ENCODE results near the gene ADRA2B.

DNA sequence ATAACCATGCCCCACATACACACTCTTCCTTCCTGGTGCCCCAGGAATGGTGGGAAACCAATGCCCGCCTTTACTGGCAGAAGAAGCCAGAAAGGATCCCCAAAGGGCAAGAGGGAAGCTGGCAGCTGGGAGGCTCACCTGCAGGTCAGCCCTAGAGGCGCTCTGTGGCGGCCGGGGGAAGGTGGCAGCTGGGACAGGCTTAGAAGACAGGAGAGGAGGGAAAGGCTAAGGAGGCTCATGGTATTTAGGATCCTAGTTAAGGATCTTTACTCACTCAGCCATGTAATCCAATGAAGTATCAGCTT, 23.8 kb downstream of the ADRA2B start:
- TF ChIP-seq, protein P1, sequence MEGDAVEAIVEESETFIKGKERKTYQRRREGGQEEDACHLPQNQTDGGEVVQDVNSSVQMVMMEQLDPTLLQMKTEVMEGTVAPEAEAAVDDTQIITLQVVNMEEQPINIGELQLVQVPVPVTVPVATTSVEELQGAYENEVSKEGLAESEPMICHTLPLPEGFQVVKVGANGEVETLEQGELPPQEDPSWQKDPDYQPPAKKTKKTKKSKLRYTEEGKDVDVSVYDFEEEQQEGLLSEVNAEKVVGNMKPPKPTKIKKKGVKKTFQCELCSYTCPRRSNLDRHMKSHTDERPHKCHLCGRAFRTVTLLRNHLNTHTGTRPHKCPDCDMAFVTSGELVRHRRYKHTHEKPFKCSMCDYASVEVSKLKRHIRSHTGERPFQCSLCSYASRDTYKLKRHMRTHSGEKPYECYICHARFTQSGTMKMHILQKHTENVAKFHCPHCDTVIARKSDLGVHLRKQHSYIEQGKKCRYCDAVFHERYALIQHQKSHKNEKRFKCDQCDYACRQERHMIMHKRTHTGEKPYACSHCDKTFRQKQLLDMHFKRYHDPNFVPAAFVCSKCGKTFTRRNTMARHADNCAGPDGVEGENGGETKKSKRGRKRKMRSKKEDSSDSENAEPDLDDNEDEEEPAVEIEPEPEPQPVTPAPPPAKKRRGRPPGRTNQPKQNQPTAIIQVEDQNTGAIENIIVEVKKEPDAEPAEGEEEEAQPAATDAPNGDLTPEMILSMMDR (IDR thresholded peaks at IDR 0.05), result no peak
- TF ChIP-seq POLR2A (IDR thresholded peaks at IDR 0.05) (no peak), EP300 (IDR thresholded peaks at IDR 0.05; ENCODE audit: low read depth) (no peak)
